Gastroesophageal sphincter (tissue), 3 donors: ENCODE results near the gene GRID1.

ENCODE experiments used
- CTCF ChIP-seq, 4 experiments: fragments of 200-600 bp in 2 of 4; fragments of 450-650 bp in 2 of 4; sonication (generic) in 1 of 4; IDR thresholded peaks; one replicate each; pipeline ENCODE4 v1.5.1; 2017 to 2019; ENCODE audit warnings: antibody characterized with exemption in 4 of 4, mild to moderate bottlenecking in 2 of 4, moderate library complexity in 2 of 4
- POLR2A ChIP-seq, 2 donors: fragments of 450-650 bp; IDR thresholded peaks; one replicate each; pipeline ENCODE4 v1.6.1; 2017; ENCODE audit warnings: antibody characterized with exemption in 2 of 2, mild to moderate bottlenecking in 2 of 2, moderate library complexity in 1 of 2

- TF ChIP-seq POLR2A (IDR thresholded peaks at IDR 0.05) (no peak), CTCF (IDR thresholded peaks at IDR 0.05) (no peak)
These were observed 46.6 kb upstream of the GRID1 start for GRCh38 chr10:86413046-86413728.
